Measurements from ENCODE around the gene KAZN.

The KAZN gene

DNA sequence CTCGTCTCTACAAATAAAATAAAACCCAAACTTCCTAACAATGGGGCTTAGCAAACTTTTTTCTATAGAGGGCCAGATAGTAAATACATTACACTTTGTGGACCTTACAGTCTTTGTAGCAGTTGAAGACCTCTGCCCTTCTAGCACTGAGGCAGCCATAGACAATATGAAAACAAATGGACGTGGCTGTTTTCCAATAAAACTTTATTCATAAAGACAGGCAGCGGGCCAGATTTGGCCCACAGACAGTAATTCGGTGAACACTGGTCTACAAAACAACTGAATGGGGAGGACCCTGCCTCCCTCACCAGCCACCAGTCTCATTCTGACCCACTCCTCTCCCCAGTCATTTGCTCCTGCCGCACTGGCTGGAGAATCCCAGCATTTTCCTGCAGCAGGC, 162.3 kb downstream of the KAZN start:
- H3K9me3 ChIP-seq (ENCODE audit: control insufficient read depth, insufficient read depth, low read depth, low read length) = no peaks in the 10 kb centered on the region
- TF ChIP-seq, protein P1, sequence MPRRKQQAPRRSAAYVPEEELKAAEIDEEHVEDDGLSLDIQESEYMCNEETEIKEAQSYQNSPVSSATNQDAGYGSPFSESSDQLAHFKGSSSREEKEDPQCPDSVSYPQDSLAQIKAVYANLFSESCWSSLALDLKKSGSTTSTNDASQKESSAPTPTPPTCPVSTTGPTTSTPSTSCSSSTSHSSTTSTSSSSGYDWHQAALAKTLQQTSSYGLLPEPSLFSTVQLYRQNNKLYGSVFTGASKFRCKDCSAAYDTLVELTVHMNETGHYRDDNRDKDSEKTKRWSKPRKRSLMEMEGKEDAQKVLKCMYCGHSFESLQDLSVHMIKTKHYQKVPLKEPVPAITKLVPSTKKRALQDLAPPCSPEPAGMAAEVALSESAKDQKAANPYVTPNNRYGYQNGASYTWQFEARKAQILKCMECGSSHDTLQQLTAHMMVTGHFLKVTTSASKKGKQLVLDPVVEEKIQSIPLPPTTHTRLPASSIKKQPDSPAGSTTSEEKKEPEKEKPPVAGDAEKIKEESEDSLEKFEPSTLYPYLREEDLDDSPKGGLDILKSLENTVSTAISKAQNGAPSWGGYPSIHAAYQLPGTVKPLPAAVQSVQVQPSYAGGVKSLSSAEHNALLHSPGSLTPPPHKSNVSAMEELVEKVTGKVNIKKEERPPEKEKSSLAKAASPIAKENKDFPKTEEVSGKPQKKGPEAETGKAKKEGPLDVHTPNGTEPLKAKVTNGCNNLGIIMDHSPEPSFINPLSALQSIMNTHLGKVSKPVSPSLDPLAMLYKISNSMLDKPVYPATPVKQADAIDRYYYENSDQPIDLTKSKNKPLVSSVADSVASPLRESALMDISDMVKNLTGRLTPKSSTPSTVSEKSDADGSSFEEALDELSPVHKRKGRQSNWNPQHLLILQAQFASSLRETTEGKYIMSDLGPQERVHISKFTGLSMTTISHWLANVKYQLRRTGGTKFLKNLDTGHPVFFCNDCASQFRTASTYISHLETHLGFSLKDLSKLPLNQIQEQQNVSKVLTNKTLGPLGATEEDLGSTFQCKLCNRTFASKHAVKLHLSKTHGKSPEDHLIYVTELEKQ (tag by site-specific recombination; IDR thresholded peaks at IDR 0.05; ENCODE audit: borderline replicate concordance) = no peak
- TF ChIP-seq, protein P2, sequence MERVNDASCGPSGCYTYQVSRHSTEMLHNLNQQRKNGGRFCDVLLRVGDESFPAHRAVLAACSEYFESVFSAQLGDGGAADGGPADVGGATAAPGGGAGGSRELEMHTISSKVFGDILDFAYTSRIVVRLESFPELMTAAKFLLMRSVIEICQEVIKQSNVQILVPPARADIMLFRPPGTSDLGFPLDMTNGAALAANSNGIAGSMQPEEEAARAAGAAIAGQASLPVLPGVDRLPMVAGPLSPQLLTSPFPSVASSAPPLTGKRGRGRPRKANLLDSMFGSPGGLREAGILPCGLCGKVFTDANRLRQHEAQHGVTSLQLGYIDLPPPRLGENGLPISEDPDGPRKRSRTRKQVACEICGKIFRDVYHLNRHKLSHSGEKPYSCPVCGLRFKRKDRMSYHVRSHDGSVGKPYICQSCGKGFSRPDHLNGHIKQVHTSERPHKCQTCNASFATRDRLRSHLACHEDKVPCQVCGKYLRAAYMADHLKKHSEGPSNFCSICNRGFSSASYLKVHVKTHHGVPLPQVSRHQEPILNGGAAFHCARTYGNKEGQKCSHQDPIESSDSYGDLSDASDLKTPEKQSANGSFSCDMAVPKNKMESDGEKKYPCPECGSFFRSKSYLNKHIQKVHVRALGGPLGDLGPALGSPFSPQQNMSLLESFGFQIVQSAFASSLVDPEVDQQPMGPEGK (tag by site-specific recombination; IDR thresholded peaks at IDR 0.05) = no peak
- TF ChIP-seq GLI4 (tag by site-specific recombination; IDR thresholded peaks at IDR 0.05) (no peak), ZNF544 (tag by site-specific recombination; IDR thresholded peaks at IDR 0.05) (no peak), ZIC2 (tag by site-specific recombination; IDR thresholded peaks at IDR 0.05) (no peak), ZBTB17 (tag by site-specific recombination; IDR thresholded peaks at IDR 0.05) (no peak), ZSCAN30 (tag by site-specific recombination; IDR thresholded peaks at IDR 0.05) (no peak), HOXC10 (CRISPR knock-in tag; IDR thresholded peaks at IDR 0.05) (no peak), ZNF571 (tag by site-specific recombination; IDR thresholded peaks at IDR 0.05) (no peak), MYNN (tag by site-specific recombination; IDR thresholded peaks at IDR 0.05; ENCODE audit: borderline replicate concordance) (no peak), ZXDB (tag by site-specific recombination; IDR thresholded peaks at IDR 0.05) (no peak)
- TF ChIP-seq, protein P3, sequence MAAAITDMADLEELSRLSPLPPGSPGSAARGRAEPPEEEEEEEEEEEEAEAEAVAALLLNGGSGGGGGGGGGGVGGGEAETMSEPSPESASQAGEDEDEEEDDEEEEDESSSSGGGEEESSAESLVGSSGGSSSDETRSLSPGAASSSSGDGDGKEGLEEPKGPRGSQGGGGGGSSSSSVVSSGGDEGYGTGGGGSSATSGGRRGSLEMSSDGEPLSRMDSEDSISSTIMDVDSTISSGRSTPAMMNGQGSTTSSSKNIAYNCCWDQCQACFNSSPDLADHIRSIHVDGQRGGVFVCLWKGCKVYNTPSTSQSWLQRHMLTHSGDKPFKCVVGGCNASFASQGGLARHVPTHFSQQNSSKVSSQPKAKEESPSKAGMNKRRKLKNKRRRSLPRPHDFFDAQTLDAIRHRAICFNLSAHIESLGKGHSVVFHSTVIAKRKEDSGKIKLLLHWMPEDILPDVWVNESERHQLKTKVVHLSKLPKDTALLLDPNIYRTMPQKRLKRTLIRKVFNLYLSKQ (tag by site-specific recombination; IDR thresholded peaks at IDR 0.05; ENCODE audit: borderline replicate concordance) = no peak
- TF ChIP-seq, protein P4, sequence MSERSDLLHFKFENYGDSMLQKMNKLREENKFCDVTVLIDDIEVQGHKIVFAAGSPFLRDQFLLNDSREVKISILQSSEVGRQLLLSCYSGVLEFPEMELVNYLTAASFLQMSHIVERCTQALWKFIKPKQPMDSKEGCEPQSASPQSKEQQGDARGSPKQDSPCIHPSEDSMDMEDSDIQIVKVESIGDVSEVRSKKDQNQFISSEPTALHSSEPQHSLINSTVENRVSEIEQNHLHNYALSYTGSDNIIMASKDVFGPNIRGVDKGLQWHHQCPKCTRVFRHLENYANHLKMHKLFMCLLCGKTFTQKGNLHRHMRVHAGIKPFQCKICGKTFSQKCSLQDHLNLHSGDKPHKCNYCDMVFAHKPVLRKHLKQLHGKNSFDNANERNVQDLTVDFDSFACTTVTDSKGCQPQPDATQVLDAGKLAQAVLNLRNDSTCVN (tag by site-specific recombination; optimal IDR thresholded peaks at IDR 0.05) = no peak
- TF ChIP-seq, protein P5, sequence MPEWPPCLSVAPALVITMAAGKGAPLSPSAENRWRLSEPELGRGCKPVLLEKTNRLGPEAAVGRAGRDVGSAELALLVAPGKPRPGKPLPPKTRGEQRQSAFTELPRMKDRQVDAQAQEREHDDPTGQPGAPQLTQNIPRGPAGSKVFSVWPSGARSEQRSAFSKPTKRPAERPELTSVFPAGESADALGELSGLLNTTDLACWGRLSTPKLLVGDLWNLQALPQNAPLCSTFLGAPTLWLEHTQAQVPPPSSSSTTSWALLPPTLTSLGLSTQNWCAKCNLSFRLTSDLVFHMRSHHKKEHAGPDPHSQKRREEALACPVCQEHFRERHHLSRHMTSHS (tag by site-specific recombination; IDR thresholded peaks at IDR 0.05) = no peak

DNA sequence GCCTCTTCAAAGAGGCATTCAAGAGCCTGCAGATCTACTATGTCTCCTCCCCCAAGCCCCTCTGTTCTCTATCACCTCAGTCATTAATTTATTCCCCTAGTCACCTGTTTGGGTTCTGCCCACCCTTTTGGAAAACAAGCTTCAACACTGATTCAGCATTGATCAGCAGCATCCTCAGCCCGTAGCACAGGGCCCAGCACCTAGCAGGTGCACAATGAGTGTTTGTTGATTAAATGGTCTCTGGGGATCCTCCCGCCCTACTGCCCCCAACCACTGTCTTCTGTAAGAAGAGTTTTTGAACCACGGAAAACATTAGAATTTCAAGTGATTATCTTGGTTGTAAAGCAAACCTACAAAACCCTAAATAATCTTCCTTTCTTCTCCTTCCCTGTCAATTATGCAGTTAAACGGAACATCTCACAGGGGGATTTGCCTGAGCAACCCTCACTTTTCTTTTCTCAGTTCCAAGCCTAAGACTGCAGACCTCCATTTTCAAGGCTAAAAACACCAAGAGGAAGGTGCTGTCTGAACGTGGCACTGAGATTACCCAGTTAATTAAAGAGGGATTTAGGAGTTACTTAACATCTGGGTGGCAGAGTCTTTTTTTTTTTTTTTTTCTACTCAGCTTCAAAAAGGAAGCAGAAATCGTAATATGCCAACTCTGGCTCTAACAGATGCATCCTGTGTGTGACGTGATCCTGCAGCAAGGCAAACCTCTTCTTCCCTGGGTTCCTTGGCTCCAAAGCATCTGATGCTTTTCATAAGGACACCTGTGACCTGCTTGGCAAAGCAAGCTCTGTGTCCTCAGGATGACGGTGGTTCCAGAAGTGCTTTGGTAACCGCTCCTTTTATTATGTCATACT, 163.0 kb downstream of the KAZN start:
- ChIA-PET POLR2A (no interaction called here), CTCF (interaction anchor here (0.6 kb wide), 1 partner anchor 11 kb away, joined by 3 read pairs; no protein-coding TSS in a partner anchor)
- no peaks in the 10 kb centered on the region for H3K9me3 ChIP-seq (ENCODE audit: control insufficient read depth, insufficient read depth, low read depth, low read length)
- TF ChIP-seq KLF9 (tag by site-specific recombination; IDR thresholded peaks at IDR 0.05; ENCODE audit: low read depth) = no peak
- no peak for TF ChIP-seq SCRT1 (tag by site-specific recombination; IDR thresholded peaks at IDR 0.05; ENCODE audit: borderline replicate concordance)
- no peak for TF ChIP-seq WT1 (tag by site-specific recombination; IDR thresholded peaks at IDR 0.05)
- H3K4me1 ChIP-seq (ENCODE audit: control insufficient read depth, insufficient read depth, low read length) = no peaks in the 10 kb centered on the region
- no peak overlapping the region for H3K27ac ChIP-seq (ENCODE audit: extremely low read depth, low read depth, low read length)
- no peaks in the 10 kb centered on the region for H3K36me3 ChIP-seq (ENCODE audit: control insufficient read depth in 2 of 2, insufficient read depth in 1 of 2, low read length in 2 of 2)
- no peak overlapping the region for H3K4me3 ChIP-seq (ENCODE audit: low read depth, low read length)

More for the DNA sequence above, 162.3 kb downstream of the KAZN start:
- Histone ChIP-seq H3K4me1 (ENCODE audit: control insufficient read depth, insufficient read depth, low read length) (no peaks in the 10 kb centered on the region), H3K4me3 (ENCODE audit: low read depth, low read length) (no peak overlapping the region), H3K27ac (ENCODE audit: extremely low read depth, low read depth, low read length) (no peak overlapping the region), H3K36me3 (ENCODE audit: control insufficient read depth in 2 of 2, insufficient read depth in 1 of 2, low read length in 2 of 2) (no peaks in the 10 kb centered on the region)
- ChIA-PET POLR2A (no interaction called here), CTCF (no interaction called here)

Data from HEK293 (cell line).